Progenitor cell of endocrine pancreas (in vitro differentiated cells): ENCODE measurements around the gene GMEB2. TPM values are rescaled to one million over a fixed set of nuclear protein-coding genes. Genes with fewer than 3 reads are reported as not detected.
"Not testable (repeated sequence)": the region's sequence is repeated elsewhere in the genome, so short reads cannot be mapped to it uniquely, and the experiment has no call there.

Experiments
- DNase-seq: peaks from one replicate; pipeline ENCODE4 v3.0.0; 2021; ENCODE audit warnings: low spot score; ENCODE audit not compliant: unreplicated experiment
- H3K27ac Mint-ChIP-seq: 2 replicates; pipeline ENCODE4 v1.8.0; 2021; ENCODE audit warnings: mild to moderate bottlenecking, moderate library complexity, mixed read lengths
- H3K27me3 Mint-ChIP-seq: 2 replicates; pipeline ENCODE4 v1.8.0; 2021; ENCODE audit warnings: mixed read lengths
- H3K36me3 Mint-ChIP-seq: 2 replicates; pipeline ENCODE4 v1.8.0; 2022; ENCODE audit warnings: mixed read lengths; ENCODE audit not compliant: insufficient read depth
- H3K4me1 Mint-ChIP-seq: 2 replicates; pipeline ENCODE4 v1.8.0; 2021; ENCODE audit warnings: low read depth, mixed read lengths
- H3K4me3 Mint-ChIP-seq: 2 replicates; pipeline ENCODE4 v1.8.0; 2021; ENCODE audit warnings: low read depth, mild to moderate bottlenecking, moderate library complexity, mixed read lengths
- H3K9me3 Mint-ChIP-seq: 2 replicates; pipeline ENCODE4 v1.8.0; 2021; ENCODE audit warnings: low read depth, mixed read lengths
- CTCF ChIP-seq: fragments of 200-600 bp; sonication (generic); IDR thresholded peaks from one replicate; pipeline ENCODE4 v1.5.0; 2021; ENCODE audit warnings: antibody characterized with exemption, mild to moderate bottlenecking; ENCODE audit not compliant: unreplicated experiment
- total RNA-seq: library from RNA; stranded (reverse); gene quantifications from 2 replicates; pipeline ENCODE4 v1.2.1, GENCODE V29; 2021

The GMEB2 gene
- total RNA-seq, 1 donor from 2014 or later: 15.1 TPM

- Mint-ChIP-seq H3K27ac (no peak overlapping the region), H3K4me3 (no peak overlapping the region), H3K4me1 (peaks cover 2% of the 10 kb centered on the region), H3K36me3 (peaks cover 27% of the 10 kb centered on the region), H3K9me3 (peaks cover 5% of the 10 kb centered on the region), H3K27me3 (no peaks in the 10 kb centered on the region)
- no peak for TF ChIP-seq CTCF
- no peak for DNase-seq
These were observed 8.5 kb downstream of the GMEB2 start for GRCh38 chr20:63618291-63618980.

- TF ChIP-seq CTCF: no peak
- H3K27me3 Mint-ChIP-seq: no peaks in the 10 kb centered on the region
- no peak for DNase-seq
- peaks cover 5% of the 10 kb centered on the region for H3K9me3 Mint-ChIP-seq
- peaks cover 2% of the 10 kb centered on the region for H3K4me1 Mint-ChIP-seq
- H3K27ac Mint-ChIP-seq: no peak overlapping the region
- H3K4me3 Mint-ChIP-seq: no peak overlapping the region
- peaks cover 31% of the 10 kb centered on the region for H3K36me3 Mint-ChIP-seq
These were observed 9.0 kb downstream of the GMEB2 start for GRCh38 chr20:63617876-63618265.

GRCh38 chr20:63617092-63617875, 9.6 kb downstream of the GMEB2 start:
- Mint-ChIP-seq H3K27ac (no peak overlapping the region), H3K4me1 (peaks cover 2% of the 10 kb centered on the region), H3K36me3 (peaks cover 32% of the 10 kb centered on the region), H3K9me3 (peaks cover 5% of the 10 kb centered on the region), H3K27me3 (no peaks in the 10 kb centered on the region), H3K4me3 (no peak overlapping the region)
- TF ChIP-seq CTCF: no peak
- no peak for DNase-seq

- H3K4me3 Mint-ChIP-seq, H3K27ac Mint-ChIP-seq, H3K9me3 Mint-ChIP-seq, DNase-seq, H3K4me1 Mint-ChIP-seq, H3K27me3 Mint-ChIP-seq: not testable (repeated sequence)
- peak; percentile 8 for TF ChIP-seq CTCF
- peaks cover 32% of the 10 kb centered on the region for H3K36me3 Mint-ChIP-seq
These were observed 12.9 kb downstream of the GMEB2 start for GRCh38 chr20:63613863-63614594.

GRCh38 chr20:63612276-63612931, 14.5 kb downstream of the GMEB2 start:
- Mint-ChIP-seq H3K4me3 (no peak overlapping the region), H3K4me1 (no peaks in the 10 kb centered on the region), H3K27me3 (no peaks in the 10 kb centered on the region), H3K9me3 (peaks cover 5% of the 10 kb centered on the region), H3K36me3 (peaks cover 30% of the 10 kb centered on the region), H3K27ac (no peak overlapping the region)
- TF ChIP-seq CTCF: no peak
- no peak for DNase-seq
